ENCODE results near the gene NECAB2.

- TF ChIP-seq, protein P1, sequence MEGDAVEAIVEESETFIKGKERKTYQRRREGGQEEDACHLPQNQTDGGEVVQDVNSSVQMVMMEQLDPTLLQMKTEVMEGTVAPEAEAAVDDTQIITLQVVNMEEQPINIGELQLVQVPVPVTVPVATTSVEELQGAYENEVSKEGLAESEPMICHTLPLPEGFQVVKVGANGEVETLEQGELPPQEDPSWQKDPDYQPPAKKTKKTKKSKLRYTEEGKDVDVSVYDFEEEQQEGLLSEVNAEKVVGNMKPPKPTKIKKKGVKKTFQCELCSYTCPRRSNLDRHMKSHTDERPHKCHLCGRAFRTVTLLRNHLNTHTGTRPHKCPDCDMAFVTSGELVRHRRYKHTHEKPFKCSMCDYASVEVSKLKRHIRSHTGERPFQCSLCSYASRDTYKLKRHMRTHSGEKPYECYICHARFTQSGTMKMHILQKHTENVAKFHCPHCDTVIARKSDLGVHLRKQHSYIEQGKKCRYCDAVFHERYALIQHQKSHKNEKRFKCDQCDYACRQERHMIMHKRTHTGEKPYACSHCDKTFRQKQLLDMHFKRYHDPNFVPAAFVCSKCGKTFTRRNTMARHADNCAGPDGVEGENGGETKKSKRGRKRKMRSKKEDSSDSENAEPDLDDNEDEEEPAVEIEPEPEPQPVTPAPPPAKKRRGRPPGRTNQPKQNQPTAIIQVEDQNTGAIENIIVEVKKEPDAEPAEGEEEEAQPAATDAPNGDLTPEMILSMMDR (IDR thresholded peaks at IDR 0.05; ENCODE audit: low read length), result no peak
- TF ChIP-seq EZH2phosphoT487 (IDR thresholded peaks at IDR 0.05; ENCODE audit: low read length), result no peak
These were observed 20.3 kb upstream of the NECAB2 start for GRCh38 chr16:83947642-83948234.
